ENCODE data around the gene ATP1A4.

The ATP1A4 gene

DNA sequence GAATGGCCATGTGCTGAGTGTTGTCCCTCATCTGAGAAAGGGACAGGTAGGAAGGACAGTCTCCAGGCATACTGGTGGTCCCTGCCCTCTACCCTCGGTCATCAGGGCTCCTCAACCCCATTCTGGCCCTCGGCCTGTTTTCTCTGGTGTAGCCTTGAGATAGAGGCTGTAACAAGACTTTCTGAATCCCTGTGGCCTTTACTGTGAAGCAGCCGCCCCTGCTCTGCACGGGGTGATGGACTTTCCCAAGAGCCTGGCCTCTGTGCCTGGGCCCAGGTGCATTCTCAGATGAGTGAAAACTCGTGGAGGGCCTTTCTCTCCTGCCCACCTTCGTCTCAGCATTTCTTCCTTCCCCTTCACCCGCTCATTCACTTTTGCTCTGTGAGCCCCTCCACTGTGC lies 36.0 kb downstream of the ATP1A4 start:
- TF ChIP-seq, protein P1, sequence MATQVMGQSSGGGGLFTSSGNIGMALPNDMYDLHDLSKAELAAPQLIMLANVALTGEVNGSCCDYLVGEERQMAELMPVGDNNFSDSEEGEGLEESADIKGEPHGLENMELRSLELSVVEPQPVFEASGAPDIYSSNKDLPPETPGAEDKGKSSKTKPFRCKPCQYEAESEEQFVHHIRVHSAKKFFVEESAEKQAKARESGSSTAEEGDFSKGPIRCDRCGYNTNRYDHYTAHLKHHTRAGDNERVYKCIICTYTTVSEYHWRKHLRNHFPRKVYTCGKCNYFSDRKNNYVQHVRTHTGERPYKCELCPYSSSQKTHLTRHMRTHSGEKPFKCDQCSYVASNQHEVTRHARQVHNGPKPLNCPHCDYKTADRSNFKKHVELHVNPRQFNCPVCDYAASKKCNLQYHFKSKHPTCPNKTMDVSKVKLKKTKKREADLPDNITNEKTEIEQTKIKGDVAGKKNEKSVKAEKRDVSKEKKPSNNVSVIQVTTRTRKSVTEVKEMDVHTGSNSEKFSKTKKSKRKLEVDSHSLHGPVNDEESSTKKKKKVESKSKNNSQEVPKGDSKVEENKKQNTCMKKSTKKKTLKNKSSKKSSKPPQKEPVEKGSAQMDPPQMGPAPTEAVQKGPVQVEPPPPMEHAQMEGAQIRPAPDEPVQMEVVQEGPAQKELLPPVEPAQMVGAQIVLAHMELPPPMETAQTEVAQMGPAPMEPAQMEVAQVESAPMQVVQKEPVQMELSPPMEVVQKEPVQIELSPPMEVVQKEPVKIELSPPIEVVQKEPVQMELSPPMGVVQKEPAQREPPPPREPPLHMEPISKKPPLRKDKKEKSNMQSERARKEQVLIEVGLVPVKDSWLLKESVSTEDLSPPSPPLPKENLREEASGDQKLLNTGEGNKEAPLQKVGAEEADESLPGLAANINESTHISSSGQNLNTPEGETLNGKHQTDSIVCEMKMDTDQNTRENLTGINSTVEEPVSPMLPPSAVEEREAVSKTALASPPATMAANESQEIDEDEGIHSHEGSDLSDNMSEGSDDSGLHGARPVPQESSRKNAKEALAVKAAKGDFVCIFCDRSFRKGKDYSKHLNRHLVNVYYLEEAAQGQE (IDR thresholded peaks at IDR 0.05; ENCODE audit: insufficient read depth in 1 of 2, low read depth in 2 of 2, low read length in 2 of 2) = no peak
- TF ChIP-seq FOXP2 (optimal IDR thresholded peaks at IDR 0.05; ENCODE audit: borderline replicate concordance, extremely low read depth, extremely low read length, insufficient read depth) = no peak
- TF ChIP-seq POLR2AphosphoS5 (IDR thresholded peaks at IDR 0.05; ENCODE audit: low read depth, low read length) = no peak
- no peak for TF ChIP-seq SIN3A (IDR thresholded peaks at IDR 0.05; ENCODE audit: borderline replicate concordance, insufficient read depth, low read length)
- TF ChIP-seq TAF1 (IDR thresholded peaks at IDR 0.05; ENCODE audit: borderline replicate concordance, insufficient read depth, low read length) = no peak

DNA sequence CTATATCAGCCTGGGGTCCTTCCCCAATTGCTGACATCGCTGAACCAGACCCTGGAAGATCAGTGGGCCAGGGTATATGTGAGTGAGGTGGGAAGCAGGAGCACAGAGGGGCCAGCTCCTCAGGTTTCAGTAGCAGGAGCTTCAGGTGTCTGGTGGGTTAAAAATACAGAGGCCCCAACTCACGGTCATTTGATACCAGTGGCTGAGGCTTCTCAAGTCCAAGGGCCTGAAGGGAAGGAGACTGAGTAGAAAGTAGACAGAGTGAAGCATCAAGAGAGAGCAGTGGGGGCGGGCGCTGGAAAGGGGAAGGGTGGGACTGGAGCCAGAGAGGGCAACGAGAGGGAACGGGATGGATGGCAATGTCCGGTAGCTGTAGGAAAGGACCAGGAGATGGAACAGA lies 36.9 kb downstream of the ATP1A4 start:
- TF ChIP-seq, protein P1 (IDR thresholded peaks at IDR 0.05; ENCODE audit: insufficient read depth in 1 of 2, low read depth in 2 of 2, low read length in 2 of 2) = no peak
- TF ChIP-seq POLR2AphosphoS5 (IDR thresholded peaks at IDR 0.05; ENCODE audit: low read depth, low read length) (no peak), TAF1 (IDR thresholded peaks at IDR 0.05; ENCODE audit: borderline replicate concordance, insufficient read depth, low read length) (no peak), FOXP2 (optimal IDR thresholded peaks at IDR 0.05; ENCODE audit: borderline replicate concordance, extremely low read depth, extremely low read length, insufficient read depth) (no peak), SIN3A (IDR thresholded peaks at IDR 0.05; ENCODE audit: borderline replicate concordance, insufficient read depth, low read length) (no peak)

DNA sequence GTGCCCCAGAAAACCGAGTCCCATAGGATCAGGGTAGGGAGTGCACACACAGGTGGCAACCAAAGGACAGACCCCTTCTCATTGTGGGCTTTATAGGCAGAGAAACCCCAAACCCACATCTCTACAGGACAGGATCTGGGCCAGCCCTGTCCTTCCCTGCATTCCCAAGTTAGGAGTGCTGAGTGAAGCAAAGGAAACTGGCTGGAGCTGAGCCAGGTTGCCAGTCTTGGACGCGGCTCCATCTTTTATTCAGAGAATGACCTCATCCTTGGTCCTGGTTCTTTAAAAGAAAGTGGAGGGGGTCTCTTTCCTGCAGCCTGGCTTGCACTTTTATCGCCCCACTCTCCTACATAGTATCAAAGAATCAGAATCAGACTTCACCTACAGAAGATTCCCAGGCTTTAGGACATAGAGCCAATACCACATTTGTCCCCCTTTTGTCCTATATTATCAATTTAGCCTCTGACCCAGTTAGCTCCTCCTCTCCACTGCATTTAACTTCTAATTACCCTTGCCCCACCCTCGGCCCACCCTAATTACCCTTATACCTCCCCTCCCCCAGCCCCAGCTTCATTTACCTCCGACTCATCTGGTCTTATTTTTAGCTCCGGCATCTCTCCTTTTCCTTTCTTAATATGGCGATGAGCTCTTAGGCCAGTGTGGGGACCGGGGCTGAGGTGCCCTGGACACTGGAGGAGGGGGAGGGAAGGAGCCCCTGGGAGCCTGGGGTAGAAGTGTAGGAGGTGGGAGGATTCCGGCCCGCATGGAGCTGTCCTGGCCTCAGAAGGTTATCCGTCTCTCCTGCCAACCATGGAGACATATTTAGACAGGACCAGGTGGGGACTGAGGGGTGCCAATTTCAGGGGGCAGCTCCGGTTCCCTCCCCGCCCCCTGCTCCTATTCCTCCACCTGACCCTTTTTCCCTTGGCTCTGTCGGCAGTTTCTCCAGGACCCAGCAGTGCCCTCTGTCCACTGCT lies 38.5 kb downstream of the ATP1A4 start, which contains the start of gene CASQ1:
Gene CASQ1, plus strand, starts transcription at position 927 of the 977 bp plus-strand sequence. CDS start 177 bp downstream, outside the sequence.
- TF ChIP-seq TAF1 (IDR thresholded peaks at IDR 0.05; ENCODE audit: borderline replicate concordance, insufficient read depth, low read length) (no peak), POLR2AphosphoS5 (IDR thresholded peaks at IDR 0.05; ENCODE audit: low read depth, low read length) (no peak), SIN3A (IDR thresholded peaks at IDR 0.05; ENCODE audit: borderline replicate concordance, insufficient read depth, low read length) (no peak), FOXP2 (optimal IDR thresholded peaks at IDR 0.05; ENCODE audit: borderline replicate concordance, extremely low read depth, extremely low read length, insufficient read depth) (no peak)
- TF ChIP-seq, protein P1 (IDR thresholded peaks at IDR 0.05; ENCODE audit: insufficient read depth in 1 of 2, low read depth in 2 of 2, low read length in 2 of 2) = no peak

DNA sequence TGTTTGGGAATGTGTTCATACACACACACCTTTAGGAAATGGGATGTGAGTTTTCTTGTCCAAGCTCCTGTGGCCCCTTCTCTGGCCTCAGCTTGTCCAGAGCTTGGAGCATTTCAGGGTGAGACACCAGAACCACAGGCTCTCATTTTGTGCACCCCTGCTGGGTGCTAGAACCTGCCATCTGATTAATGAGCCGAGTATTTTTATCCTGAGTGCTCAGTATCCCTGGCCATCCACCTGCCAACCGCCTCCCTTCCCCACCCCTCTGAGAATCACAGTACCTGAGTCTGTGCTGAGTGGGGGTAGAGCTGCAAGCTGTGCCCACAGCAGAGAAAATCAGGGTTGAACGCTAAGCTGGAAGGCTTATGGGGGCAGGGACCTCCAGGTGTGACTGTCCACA lies 40.4 kb downstream of the ATP1A4 start:
- TF ChIP-seq SIN3A (IDR thresholded peaks at IDR 0.05; ENCODE audit: borderline replicate concordance, insufficient read depth, low read length) (no peak), FOXP2 (optimal IDR thresholded peaks at IDR 0.05; ENCODE audit: borderline replicate concordance, extremely low read depth, extremely low read length, insufficient read depth) (no peak), TAF1 (IDR thresholded peaks at IDR 0.05; ENCODE audit: borderline replicate concordance, insufficient read depth, low read length) (no peak), POLR2AphosphoS5 (IDR thresholded peaks at IDR 0.05; ENCODE audit: low read depth, low read length) (no peak)
- TF ChIP-seq, protein P1 (IDR thresholded peaks at IDR 0.05; ENCODE audit: insufficient read depth in 1 of 2, low read depth in 2 of 2, low read length in 2 of 2) = no peak
